8988T (cell line): ENCODE results near the gene LARGE1.

Source experiments
- DNase-seq: peaks from one replicate; pipeline ENCODE4 v3.0.0; 2011

LARGE1 gene

GRCh38 chr22:33758961-33759360 lies 161.3 kb downstream of the LARGE1 start:
- no peak for DNase-seq

DNA sequence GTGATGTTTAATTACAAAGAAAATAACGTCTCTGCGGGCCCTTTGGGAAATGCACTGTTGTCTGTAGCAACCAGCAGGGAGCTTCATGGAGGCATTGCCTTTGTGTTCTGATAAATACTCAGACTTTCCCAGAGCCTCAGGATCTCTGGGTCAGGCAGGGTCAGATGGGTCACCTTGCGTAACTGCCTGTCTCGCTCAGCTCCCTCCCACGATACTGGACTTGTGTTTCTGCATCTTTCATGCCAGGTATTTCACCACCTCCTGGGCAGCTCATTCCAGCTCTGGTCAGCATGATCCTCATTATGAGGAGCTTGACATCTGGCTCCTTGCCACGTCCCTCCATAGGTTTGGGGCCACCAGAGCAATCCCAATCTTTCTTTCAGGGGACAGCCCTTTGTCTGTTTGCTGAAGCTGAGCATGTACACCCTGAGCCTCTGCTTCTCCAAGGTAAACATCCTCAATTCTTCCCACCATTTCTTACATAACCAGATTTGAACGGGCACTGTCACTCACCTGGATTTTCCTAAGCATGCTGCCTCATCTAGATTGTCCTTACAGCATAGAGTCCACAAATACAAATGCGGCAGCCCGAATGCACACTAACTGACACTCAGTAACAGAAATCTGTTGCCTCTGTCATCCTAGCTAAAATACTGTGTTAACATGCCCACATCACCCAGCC lies 162.3 kb downstream of the LARGE1 start:
- no peak for DNase-seq

- no peak for DNase-seq
These were observed 163.1 kb downstream of the LARGE1 start for GRCh38 chr22:33757041-33757801.

DNA sequence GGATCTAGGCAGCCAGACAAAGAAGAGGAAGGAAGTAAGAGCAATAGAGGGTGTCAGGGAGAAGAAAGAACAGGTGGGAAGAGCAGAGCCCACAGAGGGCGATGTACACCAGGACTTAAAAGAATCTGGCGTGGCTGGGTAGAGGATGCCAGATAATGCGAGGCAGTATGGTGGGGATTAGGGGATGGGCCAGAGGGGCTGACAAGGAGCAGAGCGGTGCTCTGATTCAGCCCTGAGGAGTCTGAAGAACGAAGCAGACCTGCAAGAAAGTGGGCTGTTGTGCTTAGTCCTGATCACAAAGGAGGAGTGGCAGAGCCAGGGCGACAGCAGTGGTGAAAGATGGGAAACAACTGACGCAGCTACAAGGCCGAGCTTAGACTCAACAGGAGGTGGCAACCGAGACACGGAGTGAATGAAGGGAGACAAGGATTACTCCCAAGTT lies 163.7 kb downstream of the LARGE1 start:
- DNase-seq, result no peak

GRCh38 chr22:33748714-33749113 lies 171.6 kb downstream of the LARGE1 start:
- no peak for DNase-seq

GRCh38 chr22:33747576-33748180 lies 172.6 kb downstream of the LARGE1 start:
- DNase-seq, result no peak

DNA sequence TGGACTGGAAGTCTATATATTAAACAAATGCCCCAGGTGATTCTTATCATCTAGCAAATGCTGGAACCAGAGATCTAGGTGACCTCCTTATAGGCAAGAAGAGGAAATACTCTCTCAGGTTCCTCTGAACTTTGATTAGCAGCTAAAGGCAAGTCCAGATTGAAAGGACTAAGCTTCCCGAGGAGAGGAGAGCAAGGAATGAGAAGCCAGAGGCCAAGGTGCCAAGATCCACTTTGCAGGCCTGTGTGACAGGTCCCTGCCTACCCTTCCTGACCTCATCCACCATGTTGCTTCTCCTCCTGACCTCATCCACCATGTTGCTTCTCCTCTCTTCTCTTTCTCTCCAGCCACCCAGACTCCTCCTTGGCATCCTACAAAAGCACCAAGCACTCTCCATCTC lies 173.2 kb downstream of the LARGE1 start:
- DNase-seq, result no peak

DNA sequence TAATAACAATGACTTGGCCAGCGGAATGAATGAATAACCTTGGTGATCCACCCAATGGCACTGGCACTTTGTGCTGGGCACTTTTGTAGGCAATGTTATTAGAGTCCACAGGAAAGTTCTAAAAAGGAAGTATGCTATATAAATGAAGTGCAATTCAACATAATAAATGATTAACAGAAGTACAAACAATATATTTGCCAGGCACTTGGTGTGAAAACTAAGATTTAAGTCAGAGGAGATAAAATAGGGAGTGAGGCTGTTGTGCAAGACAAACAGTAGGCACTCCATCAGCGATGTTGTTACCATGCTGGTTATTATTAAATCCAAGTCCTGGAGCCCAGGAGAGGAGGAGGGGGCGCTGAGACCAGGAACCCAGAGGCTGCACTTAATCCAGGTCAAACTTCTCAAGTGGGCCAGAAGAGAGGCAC lies 173.8 kb downstream of the LARGE1 start:
- no peak for DNase-seq

DNA sequence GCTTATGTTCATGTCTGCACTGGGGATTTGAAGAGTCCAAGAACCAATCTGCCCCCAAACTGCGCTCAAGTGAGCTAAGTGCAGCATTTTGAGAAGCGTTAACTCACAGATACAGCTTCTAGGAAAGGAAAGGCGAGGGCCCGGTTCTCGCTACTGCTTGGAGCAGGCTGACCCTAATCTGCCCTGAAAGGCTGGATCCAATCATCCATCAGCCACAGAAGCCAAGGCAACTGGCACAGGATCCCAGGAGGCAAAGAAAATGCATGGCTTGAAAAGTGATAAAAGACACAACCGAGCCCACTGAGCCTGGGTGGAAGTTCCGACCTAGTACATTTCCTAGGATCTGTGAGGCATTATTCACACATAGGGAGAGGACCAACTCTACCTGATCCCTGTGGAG lies 174.8 kb downstream of the LARGE1 start:
- no peak for DNase-seq

DNA sequence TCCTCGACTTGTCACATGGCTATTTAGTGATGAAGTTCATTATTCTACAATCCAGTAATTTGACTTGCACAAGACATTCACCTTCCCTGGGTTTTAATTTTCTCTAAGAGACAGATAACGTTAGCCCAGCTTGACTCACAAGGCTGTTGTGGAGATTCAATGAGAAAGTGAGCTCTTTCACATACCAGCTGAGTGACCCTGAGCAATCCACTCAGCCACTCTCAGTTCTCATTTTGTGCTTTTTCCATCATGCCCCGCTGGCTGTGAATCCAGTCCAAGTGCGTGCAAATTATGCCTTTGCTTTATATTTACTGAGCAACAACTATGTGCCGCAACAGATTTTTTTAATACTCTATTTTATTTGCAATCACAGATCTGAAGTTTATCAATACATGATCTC lies 176.5 kb downstream of the LARGE1 start:
- no peak for DNase-seq

DNA sequence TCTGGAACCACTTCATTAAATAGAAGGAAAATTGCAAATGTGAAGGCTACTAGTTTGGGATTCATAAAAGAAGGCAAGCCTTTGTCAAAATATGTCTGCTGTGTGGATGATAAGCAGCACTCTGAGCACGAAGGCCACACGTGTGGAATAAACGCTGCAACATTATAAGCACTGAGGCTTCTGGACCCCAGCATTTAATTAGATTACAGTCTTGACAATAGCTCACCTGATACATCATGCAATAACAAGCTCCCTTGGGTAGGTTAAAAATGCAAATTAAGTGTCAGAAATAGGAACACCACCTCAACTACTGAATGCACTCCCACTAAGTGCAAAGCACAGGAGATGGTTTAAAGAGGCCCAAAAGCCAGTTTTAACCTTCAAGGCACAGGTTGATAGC lies 179.3 kb downstream of the LARGE1 start:
- no peak for DNase-seq

DNA sequence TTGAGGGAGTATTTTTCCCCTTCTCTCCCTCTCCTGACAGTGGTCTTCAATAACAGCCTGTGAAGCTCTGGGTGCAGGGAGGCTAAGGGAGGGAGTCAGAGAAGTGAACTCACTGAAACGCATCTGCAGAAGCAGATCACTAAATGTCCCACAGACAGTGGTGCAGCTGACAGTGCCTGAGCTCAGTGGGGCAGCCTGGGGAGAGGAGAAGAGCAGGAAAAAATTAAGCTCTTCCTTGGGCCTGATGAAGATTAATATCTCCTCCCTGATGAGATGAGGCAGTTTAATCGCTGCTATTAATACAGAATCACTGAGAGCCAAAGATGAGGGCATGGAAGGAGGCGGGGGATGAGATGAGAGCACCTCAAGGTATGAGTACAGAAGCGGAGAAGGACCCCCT lies 180.8 kb downstream of the LARGE1 start:
- DNase-seq, result no peak

- no peak for DNase-seq
These were observed 182.6 kb downstream of the LARGE1 start for GRCh38 chr22:33737662-33738061.

DNA sequence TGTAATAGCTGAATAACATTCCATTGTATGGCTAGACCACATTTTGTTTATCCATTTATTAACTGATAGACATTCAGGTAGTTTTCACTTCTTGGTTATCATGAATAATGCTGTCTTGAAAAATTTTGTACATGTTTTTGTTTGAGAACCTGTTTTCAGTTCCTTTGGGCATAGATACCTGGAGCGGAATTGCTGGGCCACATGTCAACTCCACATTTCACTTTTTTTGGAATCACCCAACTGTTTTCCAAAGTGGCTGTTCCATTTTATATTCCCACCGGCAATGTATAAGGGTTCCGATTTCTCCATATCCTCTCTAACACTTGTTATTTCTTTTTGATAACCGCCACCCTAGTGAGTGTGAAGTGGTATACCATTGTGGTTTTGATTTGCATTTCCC lies 184.3 kb downstream of the LARGE1 start:
- no peak for DNase-seq

- no peak for DNase-seq
These were observed 191.4 kb downstream of the LARGE1 start for GRCh38 chr22:33728847-33729246.

GRCh38 chr22:33726294-33726734 lies 194.0 kb downstream of the LARGE1 start:
- DNase-seq, result no peak

DNA sequence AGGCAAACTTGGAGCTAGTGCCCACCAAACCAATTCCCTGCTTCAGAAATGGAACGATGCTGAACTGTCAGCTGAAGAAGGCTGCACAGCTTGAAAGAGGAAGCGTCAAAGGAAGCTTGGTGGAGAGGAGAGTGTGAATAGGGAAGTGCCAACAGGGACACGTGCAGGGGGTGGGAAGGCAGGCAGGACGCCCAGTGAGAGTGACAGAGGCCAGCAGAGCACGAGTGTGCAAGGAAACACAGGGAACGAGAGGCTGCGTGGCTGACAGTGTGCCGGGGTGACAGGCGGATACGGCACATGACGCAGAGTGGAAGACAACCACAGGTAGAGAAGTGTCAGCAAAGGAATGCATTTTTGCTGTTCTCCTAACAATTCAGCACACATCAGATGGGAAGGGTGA lies 196.4 kb downstream of the LARGE1 start:
- DNase-seq, result no peak

GRCh38 chr22:33722816-33723215 lies 197.5 kb downstream of the LARGE1 start:
- DNase-seq, result no peak

DNA sequence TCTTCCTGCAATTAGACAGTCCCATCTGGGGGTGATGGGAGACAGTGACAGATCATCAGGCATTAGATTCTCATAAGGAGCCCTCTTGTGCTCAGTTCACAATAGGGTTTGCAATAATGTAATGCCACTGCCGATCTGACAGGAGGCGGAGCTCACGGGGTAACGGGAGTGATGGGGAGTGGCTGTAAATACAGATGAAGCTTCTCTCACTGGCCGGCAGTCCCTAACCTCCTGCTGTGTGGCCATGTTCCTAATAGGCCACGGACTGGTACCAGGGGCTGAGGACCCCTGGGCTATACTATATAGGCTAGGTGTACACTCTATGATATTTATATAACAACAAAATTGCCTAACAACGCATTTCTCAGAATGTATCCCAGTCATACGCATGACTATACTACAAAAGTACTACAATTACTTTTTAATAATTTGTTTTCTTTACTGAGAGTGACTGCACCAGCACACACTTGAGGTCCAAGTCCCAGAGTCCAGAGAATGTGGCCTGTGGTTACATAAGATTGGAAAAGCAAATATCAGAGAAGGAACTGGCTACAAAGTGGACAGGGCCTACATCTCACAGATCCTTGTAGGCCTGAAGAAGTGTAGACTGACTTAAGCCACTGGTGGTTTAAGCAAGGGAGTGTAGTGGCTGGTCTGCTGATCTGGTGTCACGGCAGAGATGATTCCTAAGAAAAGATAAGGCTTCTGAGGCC lies 200.0 kb downstream of the LARGE1 start:
- DNase-seq, result no peak

DNA sequence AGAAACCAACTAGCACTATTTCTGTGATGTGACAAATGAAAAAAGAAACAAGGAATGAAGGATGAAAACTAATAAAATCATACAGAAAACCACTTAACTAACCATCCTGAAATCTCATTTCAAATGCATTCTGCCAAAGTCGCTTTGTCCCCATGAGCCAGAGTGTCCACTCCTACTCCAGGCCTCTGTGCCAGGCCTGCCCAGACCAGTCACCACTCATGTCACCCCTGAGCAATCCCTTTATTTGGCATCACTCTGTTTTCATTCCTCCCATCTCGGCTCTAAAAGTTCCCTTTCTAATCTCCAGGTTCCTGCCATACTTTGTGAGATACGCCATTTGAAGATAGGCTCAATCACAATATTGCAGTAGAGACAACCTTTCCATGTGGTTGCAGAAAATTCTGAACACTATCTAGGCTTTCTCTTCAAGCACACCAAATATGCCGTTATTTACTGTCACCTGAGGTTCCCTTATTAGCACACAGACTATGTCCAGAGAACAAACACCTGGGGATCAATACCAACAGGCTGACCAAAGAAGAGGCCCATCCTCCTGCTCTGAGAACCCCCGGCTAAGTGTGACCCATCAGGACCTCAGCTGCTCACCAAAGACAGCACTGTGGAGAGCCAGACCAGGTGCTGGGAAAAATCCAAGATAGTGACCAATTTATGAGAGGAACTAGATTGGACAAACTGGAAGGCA lies 202.4 kb downstream of the LARGE1 start:
- no peak for DNase-seq

- no peak for DNase-seq
These were observed 204.9 kb downstream of the LARGE1 start for GRCh38 chr22:33715237-33715985.

DNA sequence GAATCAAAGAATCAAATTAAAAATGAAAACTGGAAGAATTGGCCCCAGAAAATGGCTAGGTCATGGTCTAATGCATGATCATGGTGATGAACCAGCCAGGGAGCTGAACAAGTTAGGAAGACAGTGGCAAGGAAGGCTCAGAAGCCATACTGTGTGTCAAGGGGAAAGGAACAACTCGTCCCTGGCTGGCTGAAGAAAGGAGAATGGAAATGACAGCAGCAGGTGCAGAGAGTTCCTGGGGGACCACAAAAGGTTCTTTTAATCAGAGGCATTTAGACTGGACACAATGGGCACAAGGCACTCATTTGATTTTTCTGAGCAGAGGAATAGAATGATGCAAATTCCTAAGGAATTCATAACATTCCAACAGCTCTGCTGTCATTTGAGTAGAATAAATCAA lies 209.9 kb downstream of the LARGE1 start:
- DNase-seq, result no peak
